K562 (cell line): ENCODE measurements around the gene C10orf71. TPM values are rescaled to one million over a fixed set of nuclear protein-coding genes. Genes with fewer than 3 reads are reported as not detected.

Source experiments
- ATAC-seq: fragments of 200-7000 bp; cut with Tn5 transposase; 3 replicates; pipeline ENCODE4 v1.9.1; 2020; ENCODE audit warnings: moderate library complexity
- BruUV-seq: library from RNA; stranded (reverse); fragments of 400-500 nt; replicated peaks from 2 replicates; lab custom pipeline; 2021; lab: Mats Ljungman, UMichigan
- CTCF ChIA-PET: fragments of 300-600 bp; formaldehyde crosslinking; extraction: SDS; loops from one replicate; lab custom pipeline; 2021; ENCODE audit warnings: low intra/inter-chr PET ratio; lab: Yijun Ruan, JAX
- POLR2A ChIA-PET: fragments of 300-600, 350-650 bp; sonication (Branson Sonifier 250); formaldehyde crosslinking; extraction: SDS; loops from one replicate; lab custom pipeline; 2021; ENCODE audit warnings: antibody characterized with exemption, inconsistent platforms; lab: Yijun Ruan, JAX
- DNase-seq, 4 experiments: peaks; one replicate each; pipeline versions ENCODE4 v3.0.0 to v3.0.0-alpha.2; 2011 to 2018; ENCODE audit warnings: low spot score in 3 of 4, mixed read lengths in 3 of 4; ENCODE audit errors: extremely low read depth in 1 of 4
- FAIRE-seq: peaks from 2 replicates; lab custom pipeline; 2011; peaks lifted over from hg19 to GRCh38; lab: Jason Lieb, UNC
- H2AFZ ChIP-seq: 2 replicates; pipeline ENCODE4 v1.6.0; 2011; ENCODE audit warnings: low read depth, low read length, control low read depth, inconsistent platforms
- H3K27ac ChIP-seq: fragments of 200-600 bp; 3 replicates; pipeline ENCODE4 v1.8.0; 2011; ENCODE audit warnings: low read depth, mild to moderate bottlenecking, control low read depth, inconsistent platforms, low read length, moderate library complexity, mixed read lengths; ENCODE audit errors: extremely low read depth
- H3K27me3 ChIP-seq, 2 experiments: fragments of 300-600 bp in 1 of 2; 2 replicates in 1 of 2; 3 replicates in 1 of 2; pipeline versions ENCODE4 v1.6.0 to v1.8.0; 2011; ENCODE audit warnings: inconsistent platforms in 2 of 2, low read length in 2 of 2, mild to moderate bottlenecking in 1 of 2, mixed read lengths in 1 of 2, moderate library complexity in 1 of 2; ENCODE audit not compliant: control insufficient read depth in 2 of 2, insufficient read depth in 2 of 2
- H3K36me3 ChIP-seq: fragments of 300-600 bp; 3 replicates; pipeline ENCODE4 v1.8.0; 2011; ENCODE audit warnings: mild to moderate bottlenecking, low read length, inconsistent platforms; ENCODE audit not compliant: control insufficient read depth, insufficient read depth
- H3K4me1 ChIP-seq, 2 experiments: fragments of 200-600 bp in 1 of 2; replicated peaks in 1 of 2; 2 replicates in 1 of 2; 3 replicates in 1 of 2; pipeline versions ENCODE4 v1.5.1 to v1.8.0; 2011; ENCODE audit warnings: inconsistent platforms in 2 of 2, low read length in 2 of 2, mild to moderate bottlenecking in 1 of 2, mixed read lengths in 1 of 2, moderate library complexity in 1 of 2; ENCODE audit not compliant: control insufficient read depth in 2 of 2, insufficient read depth in 2 of 2
- H3K4me2 ChIP-seq: 2 replicates; pipeline ENCODE4 v1.6.1; 2011; ENCODE audit warnings: low read length, control low read depth, inconsistent platforms, mixed read lengths; ENCODE audit not compliant: insufficient read depth
- H3K4me3 ChIP-seq: fragments of 200-600 bp; sonication (generic), shearing (Covaris generic); 2 replicates; pipeline ENCODE4 v1.5.1; 2016; ENCODE audit warnings: control low read depth, inconsistent platforms
- H3K79me2 ChIP-seq: fragments of 200-600 bp; 3 replicates; pipeline ENCODE4 v1.8.0; 2011; ENCODE audit warnings: low read length, inconsistent platforms; ENCODE audit not compliant: control insufficient read depth, insufficient read depth
- H3K9ac ChIP-seq, 2 experiments: 2 replicates each; pipeline versions ENCODE4 v1.6.0 to v1.6.1; 2011; ENCODE audit warnings: low read depth in 2 of 2, low read length in 2 of 2, control low read depth in 1 of 2, inconsistent platforms in 1 of 2, mild to moderate bottlenecking in 1 of 2, mixed read lengths in 1 of 2; ENCODE audit not compliant: insufficient read depth in 1 of 2
- H3K9me1 ChIP-seq: one replicate; pipeline ENCODE4 v1.6.0; 2011; ENCODE audit warnings: inconsistent platforms, mild to moderate bottlenecking, low read length, moderate library complexity; ENCODE audit not compliant: control insufficient read depth, insufficient read depth
- H3K9me3 ChIP-seq: replicated peaks from 2 replicates; pipeline ENCODE4 v1.5.1; 2011; ENCODE audit warnings: low read depth, low read length, inconsistent platforms; ENCODE audit not compliant: control insufficient read depth, insufficient read depth
- H4K20me1 ChIP-seq: replicated peaks from 2 replicates; pipeline ENCODE4 v1.6.1; 2011; ENCODE audit warnings: low read length, inconsistent platforms, mixed read lengths; ENCODE audit not compliant: control insufficient read depth, insufficient read depth
- EHMT2 ChIP-seq: fragments of 450-650 bp; IDR thresholded peaks from 2 replicates; pipeline ENCODE4 v1.6.1; 2018; ENCODE audit warnings: antibody characterized with exemption
- ESRRA ChIP-seq: fragments of 450-650 bp; IDR thresholded peaks from 2 replicates; pipeline ENCODE4 v1.6.1; 2014; ENCODE audit warnings: low read depth, mild to moderate bottlenecking, moderate library complexity, borderline replicate concordance
- MIER1 ChIP-seq: fragments of 450-650 bp; IDR thresholded peaks from 2 replicates; pipeline ENCODE4 v1.6.1; 2016; ENCODE audit warnings: antibody characterized with exemption, mild to moderate bottlenecking, low read depth
- NRF1 ChIP-seq, 2 experiments: fragments of 450-650 bp; IDR thresholded peaks in 1 of 2; conservative IDR thresholded peaks in 1 of 2; 2 replicates each; pipeline ENCODE4 v1.6.1; 2014; ENCODE audit warnings: mild to moderate bottlenecking in 2 of 2
- REST ChIP-seq, 2 experiments: fragments of 450-650 bp; formaldehyde crosslinking in 1 of 2; IDR thresholded peaks; 2 replicates each; pipeline versions ENCODE4 v1.4.0 to v1.6.1; 2014 to 2020; ENCODE audit warnings: mild to moderate bottlenecking in 2 of 2, borderline replicate concordance in 1 of 2, low read depth in 1 of 2
- RFX5 ChIP-seq: IDR thresholded peaks from 2 replicates; pipeline ENCODE4 v1.6.1; 2011; ENCODE audit warnings: low read depth, mild to moderate bottlenecking, improper control_type of control experiment, low read length
- ZNF507 ChIP-seq: conservative IDR thresholded peaks from 2 replicates; pipeline ENCODE4 v1.6.1; 2017; ENCODE audit warnings: missing genetic modification characterization, missing compliant biosample characterization
- WGBS: fragments of 100-300 bp; shearing (Covaris generic); methylation state at CpG from one replicate; pipeline ENCODE4 v1.1.6; 2016; ENCODE audit warnings: low coverage, mixed read lengths; ENCODE audit not compliant: insufficient coverage; ENCODE audit errors: missing lambda C conversion rate; 5-methylcytosine and 5-hydroxymethylcytosine counted together
- in situ Hi-C: fragments of 300-500 bp; cut with MboI; formaldehyde crosslinking; loops from 4 replicates; pipeline ENCODE4 v1.15.0; 2018; ENCODE audit warnings: inconsistent platforms, mixed read lengths
- intact Hi-C: fragments of 100-400 bp; cut with micrococcal nuclease; formaldehyde crosslinking; loops from 2 replicates; pipeline ENCODE4 v1.14.2; 2022
- polyA plus RNA-seq, 8 experiments: library from polyadenylated mRNA; depleted of rRNA in 4 of 8; stranded (reverse) in 5 of 8; unstranded in 3 of 8; fragments of >200 nt; fragmentation: Nextera tagmentation in 2 of 8; fragmentation: Illumina TruSeq in 1 of 8; extraction: Ambion mirVana in 2 of 8; extraction: Trizol in 1 of 8; gene quantifications; 2 replicates each; pipeline versions ENCODE4 v1.2.1 to v1.2.3, GENCODE V29; 2011 to 2014; ENCODE audit warnings: inconsistent platforms in 1 of 8, missing spikeins in 1 of 8
- total RNA-seq, 7 experiments: library from RNA; depleted of rRNA in 6 of 7; stranded (reverse); fragments of >200 nt in 6 of 7; fragmentation: Illumina TruSeq in 2 of 7; extraction: Trizol in 2 of 7; gene quantifications; 2 replicates each; pipeline versions ENCODE4 v1.2.1 to v1.2.3, GENCODE V29; 2011 to 2021; ENCODE audit warnings: low replicate concordance in 1 of 7

Gene C10orf71
- total and polyA plus RNA-seq, 9 of the 15 experiments (the other 6 are each of a cell fraction or from before 2014, with no cell fraction given), result 0.06 to 4.5 (median 1.3) TPM

GRCh38 chr10:49367600-49367999 is 68.6 kb downstream of the C10orf71 start:
- Histone ChIP-seq H3K9me1 (no peaks in the 10 kb centered on the region), H4K20me1 (0 out of 2 replicates have a peak, but pooled peaks cover 11% of the 10 kb centered on the region), H3K27ac (no peak overlapping the region), H3K9ac (no peak overlapping the region), H3K79me2 (no peaks in the 10 kb centered on the region), H2AFZ (no peak overlapping the region), H3K4me2 (no peak overlapping the region), H3K36me3 (no peaks in the 10 kb centered on the region), H3K9me3 (no peaks in the 10 kb centered on the region), H3K4me3 (no peak overlapping the region), H3K4me1 (peaks cover 0 to 3% of the 10 kb centered on the region in 2 experiments; a peak in 1 of 5 replicates), H3K27me3 (peaks cover 48 to 63% of the 10 kb centered on the region in 2 experiments)
- ATAC-seq, result peak; percentile 67
- ChIA-PET POLR2A (interaction anchor here (0.7 to 1.3 kb wide), 2 partner anchors 15 to 85 kb away, joined by 3 read pairs; no protein-coding TSS in a partner anchor), CTCF (no interaction called here)
- in situ Hi-C loops (no loop called here), intact Hi-C loops (no loop called here)
- FAIRE-seq, result no peak
- no TSS peak for BruUV-seq
- DNase-seq, result peak in 1 of 4 experiments; percentile 21
- WGBS, result 0% methylated on average over 5 of the region's 5 CpGs
- TF ChIP-seq REST (IDR thresholded peaks at IDR 0.05; ENCODE audit: borderline replicate concordance) (peak; percentile 93), REST (CRISPR knock-in tag; IDR thresholded peaks at IDR 0.05; ENCODE audit: low read depth) (peak; percentile 82; the same call in 1 of the 2 replicates), ZNF507 (tag) (no peak), EHMT2 (peak; percentile 83), ESRRA (0 out of 2 replicates have a peak, but pooled peaks have one; percentile 54), RFX5 (no peak), NRF1 (conservative IDR thresholded peaks at IDR 0.05 in 1 of 2, IDR thresholded peaks at IDR 0.05 in 1 of 2) (peak; percentile 56 to 69), MIER1 (0 out of 2 replicates have a peak, but pooled peaks have one; percentile 47)
